Glutamatergic neuron (in vitro differentiated cells): ENCODE measurements around the gene ETF1. TPM values are rescaled to one million over a fixed set of nuclear protein-coding genes. Genes with fewer than 3 reads are reported as not detected.
A peak's percentile ranks its signal among the peaks of the same experiment; 100 is the strongest.

Experiments used
- DNase-seq: peaks from one replicate; pipeline ENCODE4 v3.0.0; 2022
- H3K27ac Mint-ChIP-seq: one replicate; pipeline ENCODE4 v1.8.0; 2020; ENCODE audit warnings: mild to moderate bottlenecking, mixed read lengths, inconsistent platforms; ENCODE audit not compliant: unreplicated experiment
- H3K27me3 Mint-ChIP-seq: one replicate; pipeline ENCODE4 v1.8.0; 2020; ENCODE audit warnings: mild to moderate bottlenecking, moderate library complexity, mixed read lengths, inconsistent platforms; ENCODE audit not compliant: unreplicated experiment
- H3K36me3 Mint-ChIP-seq: one replicate; pipeline ENCODE4 v1.8.0; 2020; ENCODE audit warnings: mild to moderate bottlenecking, mixed read lengths, inconsistent platforms; ENCODE audit not compliant: unreplicated experiment
- H3K4me1 Mint-ChIP-seq: one replicate; pipeline ENCODE4 v1.8.0; 2020; ENCODE audit warnings: mild to moderate bottlenecking, low read depth, mixed read lengths, inconsistent platforms; ENCODE audit not compliant: unreplicated experiment
- H3K4me3 Mint-ChIP-seq: one replicate; pipeline ENCODE4 v1.8.0; 2020; ENCODE audit warnings: mild to moderate bottlenecking, mixed read lengths, inconsistent platforms; ENCODE audit not compliant: unreplicated experiment
- H3K9me3 Mint-ChIP-seq: one replicate; pipeline ENCODE4 v1.8.0; 2020; ENCODE audit warnings: mild to moderate bottlenecking, moderate library complexity, mixed read lengths, inconsistent platforms; ENCODE audit not compliant: unreplicated experiment
- total RNA-seq: library from RNA; stranded (reverse); fragmentation: NEBNext Ultra II Directional; extraction: Animal tissue kit (Norgen Biotek cat#: 25700); gene quantifications from one replicate; pipeline ENCODE4 v1.2.1, GENCODE V29; 2021; ENCODE audit not compliant: unreplicated experiment
- TF ChIP-seq, protein P1 (sequence below): fragments of 200-600 bp; sonication (generic); IDR thresholded peaks from one replicate; pipeline ENCODE4 v1.5.0; 2021; ENCODE audit not compliant: partially characterized antibody, unreplicated experiment

Gene ETF1
- total RNA-seq, 1 donor from 2014 or later = 70.4 TPM

- TF ChIP-seq, protein P1, sequence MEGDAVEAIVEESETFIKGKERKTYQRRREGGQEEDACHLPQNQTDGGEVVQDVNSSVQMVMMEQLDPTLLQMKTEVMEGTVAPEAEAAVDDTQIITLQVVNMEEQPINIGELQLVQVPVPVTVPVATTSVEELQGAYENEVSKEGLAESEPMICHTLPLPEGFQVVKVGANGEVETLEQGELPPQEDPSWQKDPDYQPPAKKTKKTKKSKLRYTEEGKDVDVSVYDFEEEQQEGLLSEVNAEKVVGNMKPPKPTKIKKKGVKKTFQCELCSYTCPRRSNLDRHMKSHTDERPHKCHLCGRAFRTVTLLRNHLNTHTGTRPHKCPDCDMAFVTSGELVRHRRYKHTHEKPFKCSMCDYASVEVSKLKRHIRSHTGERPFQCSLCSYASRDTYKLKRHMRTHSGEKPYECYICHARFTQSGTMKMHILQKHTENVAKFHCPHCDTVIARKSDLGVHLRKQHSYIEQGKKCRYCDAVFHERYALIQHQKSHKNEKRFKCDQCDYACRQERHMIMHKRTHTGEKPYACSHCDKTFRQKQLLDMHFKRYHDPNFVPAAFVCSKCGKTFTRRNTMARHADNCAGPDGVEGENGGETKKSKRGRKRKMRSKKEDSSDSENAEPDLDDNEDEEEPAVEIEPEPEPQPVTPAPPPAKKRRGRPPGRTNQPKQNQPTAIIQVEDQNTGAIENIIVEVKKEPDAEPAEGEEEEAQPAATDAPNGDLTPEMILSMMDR = no peak
- DNase-seq = no peak
- no peaks in the 10 kb centered on the region for H3K9me3 Mint-ChIP-seq
- H3K27me3 Mint-ChIP-seq = peaks cover 2% of the 10 kb centered on the region
- no peaks in the 10 kb centered on the region for H3K4me1 Mint-ChIP-seq
- peak overlapping the region; percentile 11 for H3K27ac Mint-ChIP-seq
- H3K36me3 Mint-ChIP-seq = no peaks in the 10 kb centered on the region
- H3K4me3 Mint-ChIP-seq = no peak overlapping the region
These were observed 38.2 kb downstream of the ETF1 start for GRCh38 chr5:138504799-138505198.

GRCh38 chr5:138503487-138504270 lies 39.4 kb downstream of the ETF1 start:
- Mint-ChIP-seq H3K27me3 (peaks cover 2% of the 10 kb centered on the region), H3K27ac (no peak overlapping the region), H3K4me3 (no peak overlapping the region), H3K4me1 (no peaks in the 10 kb centered on the region), H3K9me3 (no peaks in the 10 kb centered on the region), H3K36me3 (no peaks in the 10 kb centered on the region)
- DNase-seq = no peak
- TF ChIP-seq, protein P1 = peak; percentile 69

DNA sequence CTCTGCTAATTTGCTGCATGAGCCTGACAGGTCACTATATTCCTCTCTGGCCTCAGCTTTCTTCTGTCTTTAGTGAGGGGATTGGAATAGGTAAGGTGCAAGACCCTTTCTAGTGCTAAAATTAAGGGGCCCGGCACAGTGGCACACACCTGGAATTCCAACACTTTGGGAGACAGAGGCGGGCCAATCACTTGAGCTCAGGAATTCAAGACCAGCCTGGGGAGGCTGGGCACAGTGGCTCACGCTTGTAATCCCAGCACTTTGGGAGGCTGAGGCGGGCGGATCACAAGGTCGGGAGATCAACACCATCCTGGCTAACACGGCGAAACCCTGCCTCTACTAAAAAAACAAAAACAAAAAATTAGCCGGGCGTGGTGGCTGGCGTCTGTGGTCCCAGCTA lies 40.5 kb downstream of the ETF1 start:
- H3K4me3 Mint-ChIP-seq = no peak overlapping the region
- DNase-seq = no peak
- no peaks in the 10 kb centered on the region for H3K36me3 Mint-ChIP-seq
- H3K27me3 Mint-ChIP-seq = peaks cover 2% of the 10 kb centered on the region
- H3K27ac Mint-ChIP-seq = no peak overlapping the region
- H3K9me3 Mint-ChIP-seq = no peaks in the 10 kb centered on the region
- TF ChIP-seq, protein P1 = no peak
- no peaks in the 10 kb centered on the region for H3K4me1 Mint-ChIP-seq

- H3K27me3 Mint-ChIP-seq = peaks cover 2% of the 10 kb centered on the region
- TF ChIP-seq, protein P1 = no peak
These were observed 40.9 kb downstream of the ETF1 start for GRCh38 chr5:138502121-138502520.

DNA sequence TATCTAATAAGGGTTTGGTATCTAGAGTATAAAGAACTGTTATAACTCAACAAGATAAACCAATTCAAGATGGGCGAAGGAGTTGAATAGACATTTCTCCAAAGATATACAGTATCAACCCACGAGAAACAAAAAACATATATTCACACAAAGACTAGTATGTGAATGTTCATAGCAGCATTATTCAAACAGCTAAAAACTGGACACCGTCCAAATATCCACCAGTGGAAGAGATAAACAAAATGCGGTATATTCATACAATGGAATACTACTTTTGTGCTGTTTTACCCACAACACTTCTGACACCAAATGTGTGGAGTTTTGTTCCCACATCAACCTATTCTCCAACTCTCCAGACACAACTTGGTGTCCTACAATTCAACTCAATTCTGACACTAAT lies 44.7 kb downstream of the ETF1 start:
- TF ChIP-seq, protein P1 = no peak
- Mint-ChIP-seq H3K27me3 (peaks cover 4% of the 10 kb centered on the region), H3K4me3 (no peak overlapping the region), H3K36me3 (no peaks in the 10 kb centered on the region), H3K27ac (no peak overlapping the region), H3K9me3 (peaks cover 6% of the 10 kb centered on the region), H3K4me1 (peaks cover 5% of the 10 kb centered on the region)
- no peak for DNase-seq

More at GRCh38 chr5:138502121-138502520, 40.9 kb downstream of the ETF1 start:
- no peak for DNase-seq
- H3K4me3 Mint-ChIP-seq = no peak overlapping the region
- no peaks in the 10 kb centered on the region for H3K4me1 Mint-ChIP-seq
- H3K36me3 Mint-ChIP-seq = no peaks in the 10 kb centered on the region
- no peak overlapping the region for H3K27ac Mint-ChIP-seq
- H3K9me3 Mint-ChIP-seq = no peaks in the 10 kb centered on the region
